Esophagus mucosa (tissue), 1 donor: ENCODE measurements around the gene CEP350. TPM values are rescaled to one million over a fixed set of nuclear protein-coding genes. Genes with fewer than 3 reads are reported as not detected.

Experiments used
- ATAC-seq: fragments of 200-7000 bp; cut with Tn5 transposase; one replicate; pipeline ENCODE4 v1.9.1; 2020
- total RNA-seq: library from RNA; stranded (reverse); gene quantifications from one replicate; pipeline ENCODE4 v1.2.4, GENCODE V29; 2023
- donor health status: DM: yes; HTN: yes; CAD: no.

Gene CEP350
- total RNA-seq, 1 donor from 2014 or later, result 35.1 TPM

- no peak for ATAC-seq
Observed at GRCh38 chr1:180157576-180158057, 203.0 kb downstream of the CEP350 start.

GRCh38 chr1:180158149-180159147 lies 203.8 kb downstream of the CEP350 start:
- ATAC-seq, result no peak

- ATAC-seq, result no peak
Observed at GRCh38 chr1:180160357-180160756, 205.7 kb downstream of the CEP350 start.

GRCh38 chr1:180163041-180163440 lies 208.4 kb downstream of the CEP350 start:
- no peak for ATAC-seq

Other genes with a start within 250 kb of the CEP350 start
- not detected for gene FAM163A, start 211.5 kb upstream of the CEP350 start, total RNA-seq
- gene TOR1AIP2, start 77.0 kb upstream of the CEP350 start, total RNA-seq, result 42.7 TPM
- gene TOR1AIP1, start 72.5 kb upstream of the CEP350 start, total RNA-seq, result 27.1 TPM
- gene QSOX1, start 200.1 kb downstream of the CEP350 start, total RNA-seq, result 116 TPM